Psoas muscle (tissue), 7 donors: ENCODE results near the gene RAI14. TPM values are rescaled to one million over a fixed set of nuclear protein-coding genes. Genes with fewer than 3 reads are reported as not detected.

Experiments
- polyA plus RNA-seq, 3 donors: library from polyadenylated mRNA; stranded (reverse); fragments of 200-250 nt; gene quantifications; one replicate each; pipeline ENCODE4 v1.2.3, GENCODE V29; 2013
- total RNA-seq, 4 donors: library from RNA; stranded (reverse); fragmentation: NEBNext Ultra II Directional in 2 of 4; extraction: Animal tissue kit (Norgen Biotek cat#: 25700) in 2 of 4; gene quantifications; one replicate each; pipeline versions ENCODE4 v1.2.1 to v1.2.4, GENCODE V29; 2021 to 2023
- donor health status: healthy with polysubstance abuse.
- donor health status: DM: no; HTN: no; CAD: no; lungs with moderate emphysema.
- donor health status: Bipolar disorder and iron deficiency.
- donor health status: healthy.
- donor health status: DM: no; HTN: no; CAD: no.
- donor health status: DM: no; HTN: no; CAD: no.
- donor health status: DM: yes; HTN: yes; CAD: no.

The RAI14 gene
- total and polyA plus RNA-seq, 7 donors = 0.69 to 4.3 (median 2.1) TPM

Other genes with a start within 250 kb of the RAI14 start
- not detected for gene TTC23L, start 182.8 kb downstream of the RAI14 start, total RNA-seq
- gene TTC23L, start 182.8 kb downstream of the RAI14 start, polyA plus RNA-seq = under 1 TPM in 1 of 3 donors, not detected in 2; 0.05 TPM